Activated CD4-positive, alpha-beta T cell treated with anti-CD3 and anti-CD28 coated beads, Interleukin-2, Interleukin-4, amounts not matched to agents 100 ng/mL and 50 ng/mL, durations not matched to agents 16 hours and 8 hours (primary cell): ENCODE data around the gene KHDRBS1.
A peak's percentile ranks its signal among the peaks of the same experiment; 100 is the strongest.
"Not testable (repeated sequence)": the region's sequence is repeated elsewhere in the genome, so short reads cannot be mapped to it uniquely, and the experiment has no call there.

Experiments used
- DNase-seq: peaks from one replicate; pipeline ENCODE4 v3.0.0-alpha.2; 2020; ENCODE audit warnings: low spot score

The KHDRBS1 gene

GRCh38 chr1:32065613-32066488 is 52.2 kb downstream of the KHDRBS1 start:
- not testable (repeated sequence) for DNase-seq

- DNase-seq: peak; percentile 42
These were observed 52.8 kb downstream of the KHDRBS1 start for GRCh38 chr1:32066489-32066873.

GRCh38 chr1:32068957-32069588 is 55.4 kb downstream of the KHDRBS1 start:
- DNase-seq: no peak

GRCh38 chr1:32071758-32072621 is 58.3 kb downstream of the KHDRBS1 start:
- DNase-seq: no peak

GRCh38 chr1:32072622-32073298 is 59.1 kb downstream of the KHDRBS1 start, which contains the start of gene TMEM39B:
Gene TMEM39B (plus strand): TSS chr1:32072939. CDS start chr1:32073048, 109 bp downstream.
- DNase-seq: peak; percentile 94

GRCh38 chr1:32073299-32074229 is 59.9 kb downstream of the KHDRBS1 start:
- DNase-seq: no peak

- DNase-seq: no peak
These were observed 61.2 kb downstream of the KHDRBS1 start for GRCh38 chr1:32074841-32075240.

- no peak for DNase-seq
These were observed 63.8 kb downstream of the KHDRBS1 start for GRCh38 chr1:32077451-32077850.

- no peak for DNase-seq
These were observed 68.4 kb downstream of the KHDRBS1 start for GRCh38 chr1:32082022-32082421.

- DNase-seq: not testable (repeated sequence)
These were observed 72.7 kb downstream of the KHDRBS1 start for GRCh38 chr1:32086381-32086780.

GRCh38 chr1:32091176-32091575 is 77.5 kb downstream of the KHDRBS1 start:
- no peak for DNase-seq

GRCh38 chr1:32091591-32091990 is 77.9 kb downstream of the KHDRBS1 start:
- DNase-seq: no peak
